Small intestine (tissue), 7 donors: ENCODE results near the gene ACTL6B. TPM values are rescaled to one million over a fixed set of nuclear protein-coding genes. Genes with fewer than 3 reads are reported as not detected.

ENCODE experiments used
- DNase-seq, 2 donors: peaks; one replicate each; pipeline versions ENCODE4 v3.0.0 to v3.0.0-alpha.2; 2013
- FAIRE-seq: peaks from 2 replicates; lab custom pipeline; 2012; peaks lifted over from hg19 to GRCh38; lab: Jason Lieb, UNC
- H3K27ac ChIP-seq, 3 donors: one replicate each; pipeline ENCODE4 v1.5.1; 2013; ENCODE audit warnings: low read length in 2 of 3, mild to moderate bottlenecking in 2 of 3, control low read depth in 1 of 3, inconsistent platforms in 1 of 3, low read depth in 1 of 3, moderate library complexity in 1 of 3
- H3K27me3 ChIP-seq, 3 donors: one replicate each; pipeline ENCODE4 v1.6.1; 2013; ENCODE audit warnings: low read length in 3 of 3, inconsistent platforms in 1 of 3; ENCODE audit not compliant: control insufficient read depth in 3 of 3, insufficient read depth in 3 of 3
- H3K36me3 ChIP-seq, 3 donors: one replicate each; pipeline ENCODE4 v1.6.1; 2013; ENCODE audit warnings: low read length in 3 of 3, inconsistent platforms in 1 of 3, low read depth in 1 of 3, mild to moderate bottlenecking in 1 of 3, moderate library complexity in 1 of 3; ENCODE audit not compliant: control insufficient read depth in 3 of 3, insufficient read depth in 2 of 3
- H3K4me1 ChIP-seq, 3 donors: one replicate each; pipeline ENCODE4 v1.6.1; 2013; ENCODE audit warnings: low read length in 2 of 3, inconsistent platforms in 1 of 3, low read depth in 1 of 3, mild to moderate bottlenecking in 1 of 3, moderate library complexity in 1 of 3; ENCODE audit not compliant: control insufficient read depth in 3 of 3, insufficient read depth in 2 of 3
- H3K4me3 ChIP-seq, 3 donors: one replicate each; pipeline ENCODE4 v1.5.1; 2013; ENCODE audit warnings: low read length in 3 of 3, control low read depth in 1 of 3, inconsistent platforms in 1 of 3, low read depth in 1 of 3, mild to moderate bottlenecking in 1 of 3, moderate library complexity in 1 of 3
- H3K9me3 ChIP-seq, 2 donors: one replicate each; pipeline ENCODE4 v1.6.1; 2013; ENCODE audit warnings: low read depth in 1 of 2, low read length in 1 of 2; ENCODE audit not compliant: control insufficient read depth in 2 of 2, insufficient read depth in 1 of 2
- WGBS, 3 donors: extraction: QIAGEN DNeasy Blood & Tissue Kit; methylation state at CpG; one replicate each; pipeline ENCODE4 v1.1.7; 2013; 5-methylcytosine and 5-hydroxymethylcytosine counted together
- polyA plus RNA-seq, 4 donors: library from polyadenylated mRNA; stranded (reverse) in 3 of 4; unstranded in 1 of 4; fragments of 200-250 nt in 3 of 4; fragments of 120-200 nt in 1 of 4; gene quantifications; one replicate each; pipeline versions ENCODE4 v1.2.1 to v1.2.3, GENCODE V29; 2013
- donor health status: healthy with polysubstance abuse.
- donor health status: control.
- donor health status: control.
- donor health status: Bipolar disorder and iron deficiency.
- donor health status: healthy.

ACTL6B gene
- polyA plus RNA-seq, 4 donors, result 0.52 to 1.00 TPM; not detected in 2

GRCh38 chr7:100676501-100677306 lies 20.5 kb upstream of the ACTL6B start:
- DNase-seq, result peak in 1 of 2 donors; percentile 11
- peaks cover 0 to 4% (median 0%) of the 10 kb centered on the region in 3 donors for H3K27me3 ChIP-seq

DNA sequence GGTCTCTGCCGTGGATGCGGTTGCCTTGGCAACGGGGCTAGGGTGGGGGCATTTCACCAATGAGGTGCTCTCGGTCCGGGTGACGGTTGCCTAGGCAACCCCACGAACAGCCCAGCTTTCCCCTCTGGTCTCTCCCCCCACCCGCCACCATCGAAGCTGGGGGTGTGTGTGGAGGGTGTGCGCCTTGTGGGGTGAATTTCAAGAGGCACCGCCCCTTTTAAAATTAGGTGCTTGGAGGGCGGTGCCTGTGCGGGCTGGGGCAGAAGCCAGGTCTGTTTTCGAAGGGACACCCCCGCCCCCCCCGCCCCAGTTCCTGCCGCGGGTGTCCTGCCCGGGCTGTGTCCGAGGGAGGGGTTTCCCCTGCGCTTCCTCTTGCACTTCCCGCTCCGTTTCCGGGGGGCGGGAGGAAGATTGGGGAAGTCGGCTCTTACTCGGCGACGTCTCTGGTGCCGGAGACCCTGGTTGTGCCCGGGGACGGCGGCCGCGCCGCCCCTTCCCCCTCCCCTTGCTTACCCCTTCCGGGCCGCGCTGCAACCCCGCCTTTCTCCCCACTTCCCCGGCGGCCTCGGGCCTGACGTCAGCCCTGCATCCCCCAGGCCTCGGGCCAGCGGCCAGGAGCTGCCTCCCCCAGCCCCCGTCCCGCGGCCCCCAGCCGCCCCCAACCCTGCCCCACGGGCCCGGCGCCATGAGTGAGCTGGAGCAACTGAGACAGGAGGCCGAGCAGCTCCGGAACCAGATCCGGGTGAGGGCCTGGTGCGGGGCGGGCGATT lies 19.5 kb upstream of the ACTL6B start:
- peak overlapping the region in 2 of 3 donors; percentile 91 to 99 for H3K27ac ChIP-seq
- WGBS, 3 donors, result 0 to 2% (median 1%) methylated on average over 42 to 59 of the region's 59 CpGs
- H3K4me1 ChIP-seq, result peaks cover 0 to 40% (median 0%) of the 10 kb centered on the region in 3 donors
- peaks cover 4 to 49% (median 10%) of the 10 kb centered on the region in 3 donors for H3K36me3 ChIP-seq
- peaks cover 0 to 5% (median 0%) of the 10 kb centered on the region in 3 donors for H3K27me3 ChIP-seq
- peak overlapping the region; percentile 98 to 100 (median 98) for H3K4me3 ChIP-seq
- no peaks in the 10 kb centered on the region for H3K9me3 ChIP-seq
- DNase-seq (peak; percentile 70 to 72), FAIRE-seq (no peak)

More at GRCh38 chr7:100676501-100677306, 20.5 kb upstream of the ACTL6B start:
- peak overlapping the region in 2 of 3 donors; percentile 19 to 40 for H3K27ac ChIP-seq
- FAIRE-seq, result no peak
- peaks cover 5 to 58% (median 10%) of the 10 kb centered on the region in 3 donors for H3K36me3 ChIP-seq
- H3K9me3 ChIP-seq, result no peaks in the 10 kb centered on the region
- peaks cover 0 to 40% (median 0%) of the 10 kb centered on the region in 3 donors for H3K4me1 ChIP-seq
- H3K4me3 ChIP-seq, result peak overlapping the region in 2 of 3 donors; percentile 98 to 100
- 81 to 87% (median 83%) methylated on average over 21 to 23 of the region's 23 CpGs for WGBS, 3 donors

- Histone ChIP-seq H3K27ac (peak overlapping the region; percentile 81 to 99 (median 91)), H3K36me3 (peaks cover 4 to 42% (median 10%) of the 10 kb centered on the region in 3 donors), H3K4me3 (peak overlapping the region; percentile 98 to 100 (median 98)), H3K4me1 (peaks cover 0 to 38% (median 0%) of the 10 kb centered on the region in 3 donors), H3K27me3 (peaks cover 0 to 9% (median 0%) of the 10 kb centered on the region in 3 donors), H3K9me3 (no peaks in the 10 kb centered on the region)
- FAIRE-seq, result no peak
- DNase-seq, result no peak
- 0% methylated on average over 24 to 46 of the region's 46 CpGs for WGBS, 3 donors
These were observed 18.8 kb upstream of the ACTL6B start for GRCh38 chr7:100675105-100675451.

- Histone ChIP-seq H3K27me3 (peaks cover 0 to 9% (median 0%) of the 10 kb centered on the region in 3 donors), H3K4me3 (peak overlapping the region; percentile 98 to 100 (median 98)), H3K27ac (peak overlapping the region; percentile 81 to 99 (median 91)), H3K4me1 (peaks cover 0 to 33% (median 0%) of the 10 kb centered on the region in 3 donors), H3K36me3 (peaks cover 4 to 37% (median 8%) of the 10 kb centered on the region in 3 donors), H3K9me3 (no peaks in the 10 kb centered on the region)
- no peak for FAIRE-seq
- DNase-seq, result peak; percentile 40 to 71
- 0 to 1% (median 0%) methylated on average over 30 to 43 of the region's 43 CpGs for WGBS, 3 donors
These were observed 18.3 kb upstream of the ACTL6B start for GRCh38 chr7:100674411-100675104.

DNA sequence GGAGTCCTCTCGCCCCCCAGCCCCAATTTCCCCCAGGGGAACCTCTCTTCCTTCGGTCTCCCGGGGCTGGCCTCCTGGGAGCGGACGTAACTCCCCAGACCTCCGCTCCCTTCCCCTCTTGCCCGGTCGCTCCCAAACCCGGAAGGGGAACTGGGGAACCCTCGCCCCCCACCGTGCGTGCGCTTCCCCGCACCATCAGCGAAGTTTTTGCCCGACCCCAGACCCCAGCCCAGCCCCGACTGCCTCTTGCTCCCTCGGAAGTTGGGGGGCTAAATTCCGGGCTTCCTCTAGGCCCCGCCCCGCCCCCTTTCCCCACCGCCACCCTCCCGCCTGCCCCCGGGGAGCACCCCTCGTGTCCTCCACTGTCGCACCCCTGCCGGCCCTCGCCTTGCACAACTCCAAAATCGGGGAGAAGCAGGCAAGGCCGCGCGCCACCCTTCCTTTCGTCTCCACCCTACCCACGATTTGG lies 17.7 kb upstream of the ACTL6B start:
- FAIRE-seq, result no peak
- Histone ChIP-seq H3K36me3 (peaks cover 4 to 31% (median 7%) of the 10 kb centered on the region in 3 donors), H3K4me3 (peak overlapping the region; percentile 98 to 100 (median 98)), H3K4me1 (peaks cover 0 to 27% (median 0%) of the 10 kb centered on the region in 3 donors), H3K27me3 (peaks cover 0 to 9% (median 0%) of the 10 kb centered on the region in 3 donors), H3K9me3 (no peaks in the 10 kb centered on the region), H3K27ac (peak overlapping the region; percentile 91 to 99 (median 93))
- DNase-seq, result peak in 1 of 2 donors; percentile 43
- WGBS, 3 donors, result 0 to 1% (median 1%) methylated on average over 20 to 34 of the region's 34 CpGs

- Histone ChIP-seq H3K27me3 (peaks cover 0 to 9% (median 0%) of the 10 kb centered on the region in 3 donors), H3K36me3 (peaks cover 0 to 26% (median 4%) of the 10 kb centered on the region in 3 donors), H3K9me3 (no peaks in the 10 kb centered on the region), H3K4me3 (peak within 1 kb of the TSS; percentile 98 to 100 (median 98)), H3K27ac (peak within 1 kb of the TSS; percentile 91 to 99 (median 93)), H3K4me1 (peaks cover 0 to 22% (median 0%) of the 10 kb centered on the region in 3 donors)
- WGBS, 3 donors, result 0 to 1% (median 0%) methylated on average over 28 to 65 of the region's 65 CpGs
- DNase-seq (peak; percentile 99 to 100), FAIRE-seq (no peak)
These were observed 17.2 kb upstream of the ACTL6B start, which contains the start of gene GNB2 for GRCh38 chr7:100673302-100673941. Gene GNB2, plus strand, starts transcription at chr7:100673740. Its CDS starts 2,526 bp downstream, at chr7:100676266.
